Activated CD4-positive, alpha-beta T cell treated with anti-CD3 and anti-CD28 coated beads, Interleukin-2, amount 10 ng/mL, durations not matched to agents 7 days and 5 days (primary cell): ENCODE data around the gene LBH. TPM values are rescaled to one million over a fixed set of nuclear protein-coding genes. Genes with fewer than 3 reads are reported as not detected.

ENCODE experiments used
- CTCF ChIA-PET: fragments of 350-600 bp; sonication (Branson Sonifier 250); formaldehyde crosslinking; loops from one replicate; lab custom pipeline; 2021; ENCODE audit warnings: antibody characterized with exemption; lab: Charles Lee
- POLR2A ChIA-PET: fragments of 350-600 bp; sonication (Branson Sonifier 250); formaldehyde crosslinking; loops from one replicate; lab custom pipeline; 2021; ENCODE audit warnings: antibody characterized with exemption; lab: Charles Lee
- DNase-seq: peaks from one replicate; pipeline ENCODE4 v3.0.0-alpha.2; 2020
- H3K27ac Mint-ChIP-seq: one replicate; pipeline ENCODE4 v1.8.0; 2021; ENCODE audit warnings: mild to moderate bottlenecking, moderate library complexity, mixed read lengths
- H3K27me3 Mint-ChIP-seq: one replicate; pipeline ENCODE4 v1.8.0; 2021; ENCODE audit warnings: mixed read lengths
- H3K36me3 Mint-ChIP-seq: one replicate; pipeline ENCODE4 v1.8.0; 2021; ENCODE audit warnings: low read depth, mixed read lengths
- H3K4me1 Mint-ChIP-seq: one replicate; pipeline ENCODE4 v1.8.0; 2021; ENCODE audit warnings: mixed read lengths
- H3K4me3 Mint-ChIP-seq: one replicate; pipeline ENCODE4 v1.8.0; 2021; ENCODE audit warnings: mild to moderate bottlenecking, moderate library complexity, mixed read lengths
- H3K9me3 Mint-ChIP-seq: one replicate; pipeline ENCODE4 v1.8.0; 2021; ENCODE audit warnings: mixed read lengths
- total RNA-seq, 2 experiments: library from RNA; stranded (reverse); gene quantifications; one replicate each; pipeline ENCODE4 v1.2.3, GENCODE V29; 2021

Gene LBH
- 100 to 1,000 TPM; 136 to 146 TPM for total RNA-seq

- H3K27ac Mint-ChIP-seq = peak within 1 kb of the TSS; percentile 86
- no peaks in the 10 kb centered on the region for H3K9me3 Mint-ChIP-seq
- peaks cover 13% of the 10 kb centered on the region for H3K27me3 Mint-ChIP-seq
- peak; percentile 83 for DNase-seq
- peaks cover 29% of the 10 kb centered on the region for H3K36me3 Mint-ChIP-seq
- peaks cover 55% of the 10 kb centered on the region for H3K4me1 Mint-ChIP-seq
- ChIA-PET CTCF (interaction anchor here (0.6 to 2.0 kb wide), 4 partner anchors 34 to 228 kb away, joined by 3 to 8 read pairs (median 4); no protein-coding TSS in a partner anchor), POLR2A (no interaction called here)
- peak within 1 kb of the TSS; percentile 79 for H3K4me3 Mint-ChIP-seq
These were observed at the start of gene LBH for GRCh38 chr2:30231212-30231995. TSS of gene LBH (plus strand) at chr2:30231534. CDS start at chr2:30231739, 205 bp downstream.

DNA sequence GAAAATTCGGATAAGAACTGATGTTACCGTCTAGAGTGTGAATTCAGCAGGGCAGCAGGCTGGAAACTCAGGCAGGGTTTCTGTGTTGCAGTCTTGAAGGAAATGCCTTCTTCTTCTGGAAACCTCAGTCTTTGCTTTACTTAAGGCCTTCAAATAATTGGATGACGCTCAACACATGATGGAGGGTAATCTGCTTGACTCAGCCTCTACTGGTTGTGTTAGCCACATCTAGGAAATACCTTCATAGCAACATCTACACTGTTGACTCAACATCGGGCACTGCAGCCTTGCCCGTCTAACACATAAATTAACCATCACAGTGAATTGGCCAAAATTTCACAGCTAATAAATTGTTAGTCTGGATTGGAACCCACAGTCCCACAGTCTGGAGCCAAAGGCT, 47.3 kb upstream of the LBH start:
- no peaks in the 10 kb centered on the region for H3K36me3 Mint-ChIP-seq
- CTCF ChIA-PET = no interaction called here

GRCh38 chr2:30185178-30185577, 46.2 kb upstream of the LBH start:
- H3K4me1 Mint-ChIP-seq = peaks cover 5% of the 10 kb centered on the region
- H3K27me3 Mint-ChIP-seq = no peaks in the 10 kb centered on the region
- no peak for DNase-seq
- no peaks in the 10 kb centered on the region for H3K9me3 Mint-ChIP-seq
- H3K36me3 Mint-ChIP-seq = no peaks in the 10 kb centered on the region
- POLR2A ChIA-PET = interaction anchor here (0.5 kb wide), 1 partner anchor 10 kb away, joined by 3 read pairs; no protein-coding TSS in a partner anchor
- no peak overlapping the region for H3K4me3 Mint-ChIP-seq
- H3K27ac Mint-ChIP-seq = no peak overlapping the region
- CTCF ChIA-PET = no interaction called here

More for the DNA sequence above, 47.3 kb upstream of the LBH start:
- no peaks in the 10 kb centered on the region for H3K9me3 Mint-ChIP-seq
- no peak overlapping the region for H3K27ac Mint-ChIP-seq
- DNase-seq = no peak
- no peaks in the 10 kb centered on the region for H3K27me3 Mint-ChIP-seq
- H3K4me1 Mint-ChIP-seq = peaks cover 5% of the 10 kb centered on the region
- no peak overlapping the region for H3K4me3 Mint-ChIP-seq
- POLR2A ChIA-PET = interaction anchor here (0.6 kb wide), 1 partner anchor 25 kb away, joined by 4 read pairs; no protein-coding TSS in a partner anchor

- H3K4me1 Mint-ChIP-seq = peaks cover 5% of the 10 kb centered on the region
- no peak overlapping the region for H3K4me3 Mint-ChIP-seq
- POLR2A ChIA-PET = no interaction called here
- CTCF ChIA-PET = interaction anchor here (0.8 to 2.3 kb wide), 4 partner anchors 9 to 1378 kb away, joined by 3 to 5 read pairs (median 4); no protein-coding TSS in a partner anchor
- no peak for DNase-seq
- no peaks in the 10 kb centered on the region for H3K9me3 Mint-ChIP-seq
- no peak overlapping the region for H3K27ac Mint-ChIP-seq
- no peaks in the 10 kb centered on the region for H3K27me3 Mint-ChIP-seq
- H3K36me3 Mint-ChIP-seq = no peaks in the 10 kb centered on the region
These were observed 43.0 kb upstream of the LBH start for GRCh38 chr2:30188292-30188691.

GRCh38 chr2:30190637-30191036, 40.7 kb upstream of the LBH start:
- H3K9me3 Mint-ChIP-seq = no peaks in the 10 kb centered on the region

DNA sequence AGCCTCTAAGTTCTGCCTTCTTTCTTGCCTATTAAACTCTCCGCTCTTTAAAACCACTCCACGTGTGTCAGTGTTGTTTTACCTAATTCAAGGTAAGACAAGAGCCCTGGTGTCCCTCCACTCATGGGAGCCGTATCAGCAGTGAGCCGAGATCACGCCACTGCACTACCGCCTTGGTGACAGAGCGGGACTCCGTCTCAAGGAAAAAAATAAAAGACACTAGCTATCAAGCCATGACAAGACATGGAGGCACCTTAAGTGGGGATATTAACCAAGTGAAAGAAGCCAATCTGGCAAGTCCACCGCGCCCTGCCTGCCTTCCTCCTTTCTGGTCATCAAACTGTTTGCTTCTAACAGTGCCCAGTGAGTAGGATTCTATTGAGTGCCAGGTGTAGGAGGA, 40.2 kb upstream of the LBH start:
- Mint-ChIP-seq H3K27me3 (peaks cover 2% of the 10 kb centered on the region), H3K4me1 (peaks cover 5% of the 10 kb centered on the region), H3K9me3 (no peaks in the 10 kb centered on the region), H3K36me3 (no peaks in the 10 kb centered on the region), H3K4me3 (no peak overlapping the region), H3K27ac (no peak overlapping the region)
- POLR2A ChIA-PET = no interaction called here
- CTCF ChIA-PET = no interaction called here
- DNase-seq = no peak

More at GRCh38 chr2:30190637-30191036, 40.7 kb upstream of the LBH start:
- ChIA-PET POLR2A (no interaction called here), CTCF (no interaction called here)
- peaks cover 5% of the 10 kb centered on the region for H3K4me1 Mint-ChIP-seq
- DNase-seq = no peak
- H3K4me3 Mint-ChIP-seq = no peak overlapping the region
- H3K27ac Mint-ChIP-seq = no peak overlapping the region
- H3K36me3 Mint-ChIP-seq = no peaks in the 10 kb centered on the region
- H3K27me3 Mint-ChIP-seq = peaks cover 2% of the 10 kb centered on the region

GRCh38 chr2:30191819-30192271, 39.5 kb upstream of the LBH start:
- no peak overlapping the region for H3K4me3 Mint-ChIP-seq
- H3K27ac Mint-ChIP-seq = no peak overlapping the region
- H3K36me3 Mint-ChIP-seq = no peaks in the 10 kb centered on the region
- no peak for DNase-seq
- H3K27me3 Mint-ChIP-seq = peaks cover 2% of the 10 kb centered on the region
- no peaks in the 10 kb centered on the region for H3K9me3 Mint-ChIP-seq
- peaks cover 5% of the 10 kb centered on the region for H3K4me1 Mint-ChIP-seq
- ChIA-PET CTCF (interaction anchor here (1.8 kb wide), 1 partner anchor 17 kb away, joined by 5 read pairs; no protein-coding TSS in a partner anchor), POLR2A (no interaction called here)

DNA sequence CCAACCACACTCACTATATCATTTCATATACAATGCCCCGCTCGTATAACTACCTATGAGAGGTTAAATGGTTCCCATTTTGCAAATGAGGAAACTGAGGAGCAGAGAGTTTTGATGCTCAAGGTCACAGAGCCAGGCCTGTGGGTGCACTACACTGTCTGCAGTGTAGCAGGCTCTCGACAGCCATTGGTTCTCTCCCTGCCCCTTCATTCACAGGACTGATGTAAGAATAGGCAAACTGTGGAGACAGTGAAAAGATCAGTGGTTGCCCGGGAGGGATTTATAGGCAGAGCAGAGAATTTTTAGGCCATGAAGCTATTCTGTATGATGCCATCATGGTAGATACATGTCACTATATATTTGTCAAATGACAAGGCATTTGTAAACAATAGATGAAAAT, 39.0 kb upstream of the LBH start:
- Mint-ChIP-seq H3K4me1 (peaks cover 5% of the 10 kb centered on the region), H3K4me3 (no peak overlapping the region), H3K36me3 (no peaks in the 10 kb centered on the region), H3K27ac (no peak overlapping the region), H3K27me3 (peaks cover 2% of the 10 kb centered on the region), H3K9me3 (no peaks in the 10 kb centered on the region)
- ChIA-PET CTCF (interaction anchor here (1.8 kb wide), 1 partner anchor 16 kb away, joined by 5 read pairs; no protein-coding TSS in a partner anchor), POLR2A (no interaction called here)
- no peak for DNase-seq

- H3K9me3 Mint-ChIP-seq = no peaks in the 10 kb centered on the region
- H3K27ac Mint-ChIP-seq = no peak overlapping the region
- DNase-seq = no peak
- H3K27me3 Mint-ChIP-seq = peaks cover 2% of the 10 kb centered on the region
- H3K4me1 Mint-ChIP-seq = peaks cover 3% of the 10 kb centered on the region
- POLR2A ChIA-PET = no interaction called here
- H3K4me3 Mint-ChIP-seq = no peak overlapping the region
- H3K36me3 Mint-ChIP-seq = no peaks in the 10 kb centered on the region
- CTCF ChIA-PET = interaction anchor here (0.6 to 1.8 kb wide), 5 partner anchors 15 to 737 kb away, joined by 3 to 7 read pairs (median 4); no protein-coding TSS in a partner anchor
These were observed 38.1 kb upstream of the LBH start for GRCh38 chr2:30193104-30193681.

GRCh38 chr2:30194421-30194820, 36.9 kb upstream of the LBH start:
- Mint-ChIP-seq H3K4me3 (no peak overlapping the region), H3K4me1 (no peaks in the 10 kb centered on the region), H3K27me3 (peaks cover 2% of the 10 kb centered on the region), H3K27ac (no peak overlapping the region), H3K36me3 (no peaks in the 10 kb centered on the region), H3K9me3 (no peaks in the 10 kb centered on the region)
- no peak for DNase-seq
- ChIA-PET CTCF (interaction anchor here (1.0 to 1.2 kb wide), 2 partner anchors 29 to 252 kb away, joined by 3 to 7 read pairs; no protein-coding TSS in a partner anchor), POLR2A (no interaction called here)

GRCh38 chr2:30195016-30195415, 36.3 kb upstream of the LBH start:
- CTCF ChIA-PET = interaction anchor here (1.5 kb wide), 1 partner anchor 517 kb away, joined by 5 read pairs; no protein-coding TSS in a partner anchor
- Mint-ChIP-seq H3K4me1 (no peaks in the 10 kb centered on the region), H3K36me3 (no peaks in the 10 kb centered on the region), H3K27ac (no peak overlapping the region), H3K4me3 (no peak overlapping the region), H3K27me3 (peaks cover 2% of the 10 kb centered on the region), H3K9me3 (no peaks in the 10 kb centered on the region)
- POLR2A ChIA-PET = interaction anchor here (0.6 kb wide), 1 partner anchor 10 kb away, joined by 3 read pairs; no protein-coding TSS in a partner anchor
- no peak for DNase-seq

DNA sequence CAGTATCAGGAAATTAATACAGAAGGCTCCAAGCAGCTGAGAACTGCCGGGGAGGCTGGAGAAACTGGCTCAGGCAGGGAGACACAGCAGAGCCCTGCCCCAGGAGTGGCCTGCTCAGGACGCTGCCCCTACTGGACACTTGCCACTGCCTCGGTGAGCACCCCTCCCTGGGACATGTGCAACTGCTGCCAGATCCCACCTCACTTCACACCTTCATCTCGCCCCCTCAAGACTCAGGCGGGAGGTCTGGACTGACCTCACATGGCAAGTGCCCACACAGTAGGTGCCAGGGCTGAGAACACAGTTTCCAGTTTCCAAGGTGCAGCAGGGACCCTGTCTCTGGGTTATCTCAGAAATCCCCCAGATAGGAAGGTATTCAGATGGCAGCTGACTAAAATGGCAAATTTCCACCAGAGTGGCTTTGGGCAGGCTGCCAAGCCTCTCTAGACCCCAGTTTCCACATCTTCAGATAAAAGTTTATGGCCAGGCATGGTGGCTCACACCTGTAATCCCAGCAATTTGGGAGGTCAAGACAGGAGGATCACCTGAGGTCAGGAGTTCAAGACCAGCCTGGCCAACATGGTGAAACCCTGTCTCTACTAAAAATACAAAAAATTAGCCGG, 33.7 kb upstream of the LBH start:
- no peak for DNase-seq
- H3K9me3 Mint-ChIP-seq = no peaks in the 10 kb centered on the region
- ChIA-PET POLR2A (no interaction called here), CTCF (no interaction called here)
- no peaks in the 10 kb centered on the region for H3K4me1 Mint-ChIP-seq
- no peaks in the 10 kb centered on the region for H3K36me3 Mint-ChIP-seq
- H3K27ac Mint-ChIP-seq = no peak overlapping the region
- peaks cover 2% of the 10 kb centered on the region for H3K27me3 Mint-ChIP-seq
- no peak overlapping the region for H3K4me3 Mint-ChIP-seq
